ENCODE measurements around the gene EREG.

GRCh38 chr4:74433043-74433442, 68.1 kb downstream of the EREG start:
- no peak for TF ChIP-seq CTCF (IDR thresholded peaks at IDR 0.05)
- TF ChIP-seq POLR2AphosphoS5 (IDR thresholded peaks at IDR 0.05): no peak
- TF ChIP-seq POLR2A (IDR thresholded peaks at IDR 0.05): no peak
